DMS79 (cell line): ENCODE measurements around the gene PLEKHG1.

ENCODE experiments used
- DNase-seq: peaks from one replicate; lab custom pipeline; 2025; lab: John Stamatoyannopoulos, UW

PLEKHG1 gene

GRCh38 chr6:150640556-150641209 is 41.0 kb downstream of the PLEKHG1 start:
- no peak for DNase-seq

DNA sequence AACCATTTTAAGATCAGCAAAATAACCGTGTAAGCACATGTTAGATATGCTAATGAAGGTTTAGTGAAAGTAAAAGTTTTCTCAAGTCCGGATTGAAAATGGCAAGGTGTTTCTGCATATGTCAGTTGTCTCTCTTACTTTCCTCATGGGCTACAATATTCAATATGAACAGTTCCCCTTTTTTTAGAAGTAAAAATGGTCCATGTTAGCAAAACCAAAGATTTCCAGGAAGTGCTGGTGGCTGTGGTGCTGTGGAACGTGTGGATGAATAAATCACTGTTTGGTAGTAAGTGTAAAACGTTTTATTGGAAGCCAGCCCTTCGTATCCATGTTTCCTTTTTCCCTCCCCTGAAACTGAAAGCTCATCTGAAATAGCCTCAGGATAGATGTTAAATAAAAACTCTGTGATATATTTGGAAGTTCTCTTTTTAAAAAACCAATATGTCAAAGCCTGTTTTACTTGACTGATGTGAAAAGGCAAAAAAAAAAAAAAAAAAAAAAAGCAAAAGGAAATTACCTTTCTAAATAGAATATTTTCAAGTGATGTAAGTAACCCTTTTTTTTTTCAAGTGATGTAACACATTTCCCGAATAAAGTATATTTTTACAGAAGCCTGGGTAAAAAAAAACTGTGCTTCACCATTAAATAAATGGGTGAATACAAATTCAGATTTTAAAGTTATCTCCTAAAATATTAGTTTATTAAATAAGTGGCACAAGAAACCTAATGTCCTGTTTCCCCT is 41.9 kb downstream of the PLEKHG1 start:
- DNase-seq, result no peak

DNA sequence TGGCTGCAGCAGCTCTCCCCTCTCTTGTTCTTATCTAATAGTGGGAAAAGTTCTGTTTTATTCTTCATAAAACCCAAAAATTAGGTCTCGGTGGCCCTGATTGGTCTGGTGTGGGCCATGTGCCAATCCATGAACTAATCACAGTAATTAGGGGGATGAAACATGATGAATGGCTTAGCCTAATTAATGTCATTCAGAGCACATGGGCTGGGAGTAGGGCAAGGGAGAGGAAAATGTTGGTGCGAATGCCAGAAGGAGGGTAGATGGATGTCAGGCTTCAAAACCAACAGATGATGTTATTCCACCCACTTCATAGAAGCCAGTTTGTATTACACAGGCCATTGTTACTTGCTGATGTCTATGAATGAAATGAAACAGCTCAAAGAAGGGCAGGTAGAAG is 46.5 kb downstream of the PLEKHG1 start:
- DNase-seq, result no peak

GRCh38 chr6:150647051-150647450 is 47.4 kb downstream of the PLEKHG1 start:
- no peak for DNase-seq
